PC-9 (cell line): ENCODE results near the gene CCDC12. TPM values are rescaled to one million over a fixed set of nuclear protein-coding genes. Genes with fewer than 3 reads are reported as not detected.

ENCODE experiments used
- BruUV-seq: library from RNA; stranded (reverse); fragments of 400-500 nt; replicated peaks from 2 replicates; lab custom pipeline; 2021; lab: Mats Ljungman, UMichigan
- CTCF ChIA-PET: fragments of 300-600 bp; sonication (Branson Sonifier 250); formaldehyde crosslinking; loops from one replicate; lab custom pipeline; 2022; ENCODE audit warnings: antibody characterized with exemption; lab: Charles Lee
- POLR2A ChIA-PET: fragments of 300-600 bp; sonication (Branson Sonifier 250); formaldehyde crosslinking; loops from one replicate; lab custom pipeline; 2022; ENCODE audit warnings: antibody characterized with exemption; ENCODE audit not compliant: unreplicated experiment; lab: Charles Lee
- DNase-seq, 2 experiments: peaks; one replicate each; pipeline versions ENCODE4 v3.0.0 to v3.0.0-alpha.2; 2015 to 2022; ENCODE audit warnings: mixed read lengths in 1 of 2
- H2AFZ ChIP-seq: fragments of 200-600 bp; sonication (generic); 2 replicates; pipeline ENCODE4 v1.8.1; 2017; ENCODE audit warnings: antibody characterized with exemption
- H3F3A ChIP-seq: fragments of 200-600 bp; sonication (generic); 2 replicates; pipeline ENCODE4 v1.8.1; 2017; ENCODE audit warnings: antibody characterized with exemption, mild to moderate bottlenecking, low read depth; ENCODE audit not compliant: insufficient read depth
- H3K27ac ChIP-seq: fragments of 200-600 bp; sonication (generic); 2 replicates; pipeline ENCODE4 v1.6.1; 2016; ENCODE audit warnings: mixed run types
- H3K27me3 ChIP-seq: fragments of 200-600 bp; sonication (generic); 2 replicates; pipeline ENCODE4 v1.6.1; 2016; ENCODE audit warnings: low read depth, mixed run types; ENCODE audit not compliant: insufficient read depth
- H3K36me3 ChIP-seq: fragments of 200-600 bp; sonication (generic); 2 replicates; pipeline ENCODE4 v1.6.1; 2016; ENCODE audit warnings: low read depth, mixed run types
- H3K4me1 ChIP-seq: fragments of 200-600 bp; sonication (generic); replicated peaks from 2 replicates; pipeline ENCODE4 v1.6.1; 2016; ENCODE audit warnings: mixed run types; ENCODE audit not compliant: insufficient read depth
- H3K4me2 ChIP-seq: fragments of 200-600 bp; sonication (generic); 2 replicates; pipeline ENCODE4 v1.6.1; 2017; ENCODE audit warnings: mixed run types
- H3K4me3 ChIP-seq: fragments of 200-600 bp; sonication (generic); 2 replicates; pipeline ENCODE4 v1.6.1; 2016; ENCODE audit warnings: mixed run types
- H3K79me2 ChIP-seq: fragments of 200-600 bp; sonication (generic); 2 replicates; pipeline ENCODE4 v1.6.1; 2017; ENCODE audit warnings: low read depth, mixed run types
- H3K9me2 ChIP-seq: fragments of 200-600 bp; sonication (generic); 2 replicates; pipeline ENCODE4 v1.8.1; 2017; ENCODE audit warnings: mild to moderate bottlenecking; ENCODE audit not compliant: insufficient read depth
- H3K9me3 ChIP-seq: fragments of 200-600 bp; sonication (generic); 2 replicates; pipeline ENCODE4 v1.8.1; 2016; ENCODE audit warnings: low read depth; ENCODE audit not compliant: insufficient read depth
- H4K20me1 ChIP-seq: fragments of 200-600 bp; sonication (generic); 2 replicates; pipeline ENCODE4 v1.8.1; 2017; ENCODE audit not compliant: insufficient read depth
- CTCF ChIP-seq: fragments of 200-600 bp; sonication (generic); conservative IDR thresholded peaks from 2 replicates; pipeline ENCODE4 v1.6.1; 2017; ENCODE audit warnings: mixed run types, antibody characterized with exemption, mild to moderate bottlenecking, moderate library complexity
- EZH2 ChIP-seq: fragments of 200-600 bp; sonication (generic); IDR thresholded peaks from 2 replicates; pipeline ENCODE4 v1.8.0; 2017; ENCODE audit warnings: antibody characterized with exemption, low read depth
- intact Hi-C: fragments of 100-400 bp; cut with micrococcal nuclease; formaldehyde crosslinking; loops from one replicate; pipeline ENCODE4 v1.10.0; 2022; ENCODE audit not compliant: unreplicated experiment
- total RNA-seq: library from RNA; stranded (reverse); gene quantifications from 2 replicates; pipeline ENCODE4 v1.2.3, GENCODE V29; 2021

CCDC12 gene
- total RNA-seq, 1 experiment from 2014 or later: 39.3 TPM

- DNase-seq: no peak
- peak overlapping the region; percentile 28; the same call in 1 of the 2 replicates for H3K4me2 ChIP-seq
- H3K4me1 ChIP-seq: peaks cover 12% of the 10 kb centered on the region
- no peaks in the 10 kb centered on the region for H3K9me3 ChIP-seq
- no peaks in the 10 kb centered on the region; the same call in 1 of the 2 replicates for H3F3A ChIP-seq
- ChIA-PET POLR2A (interaction anchor here (0.5 to 0.6 kb wide), 2 partner anchors 11 to 1273 kb away, joined by 3 to 10 read pairs; no protein-coding TSS in a partner anchor), CTCF (no interaction called here)
- no peak overlapping the region for H3K27ac ChIP-seq
- H4K20me1 ChIP-seq: no peaks in the 10 kb centered on the region
- no peak overlapping the region; the same call in 1 of the 2 replicates for H3K4me3 ChIP-seq
- no peaks in the 10 kb centered on the region for H3K9me2 ChIP-seq
- no peaks in the 10 kb centered on the region for H3K36me3 ChIP-seq
- peaks cover 35% of the 10 kb centered on the region for H3K27me3 ChIP-seq
- H2AFZ ChIP-seq: no peak overlapping the region
- no peaks in the 10 kb centered on the region for H3K79me2 ChIP-seq
- BruUV-seq: no TSS peak
- TF ChIP-seq CTCF: no peak
- TF ChIP-seq EZH2: peak; percentile 98
- intact Hi-C loops: no loop called here
These were observed 94.0 kb downstream of the CCDC12 start for GRCh38 chr3:46882377-46883053.

GRCh38 chr3:46881596-46882376, 94.8 kb downstream of the CCDC12 start:
- Histone ChIP-seq H3K9me3 (no peaks in the 10 kb centered on the region), H3F3A (no peaks in the 10 kb centered on the region; the same call in 1 of the 2 replicates), H3K4me3 (no peak overlapping the region), H2AFZ (no peak overlapping the region), H4K20me1 (no peaks in the 10 kb centered on the region), H3K9me2 (no peaks in the 10 kb centered on the region), H3K27ac (no peak overlapping the region), H3K27me3 (peaks cover 35% of the 10 kb centered on the region), H3K4me1 (peaks cover 12% of the 10 kb centered on the region), H3K36me3 (no peaks in the 10 kb centered on the region), H3K4me2 (peak overlapping the region; percentile 28; the same call in 1 of the 2 replicates), H3K79me2 (no peaks in the 10 kb centered on the region)
- POLR2A ChIA-PET: interaction anchor here (0.6 kb wide), 1 partner anchor 11 kb away, joined by 10 read pairs; no protein-coding TSS in a partner anchor
- no TSS peak for BruUV-seq
- CTCF ChIA-PET: no interaction called here
- intact Hi-C loops: no loop called here
- no peak for TF ChIP-seq EZH2
- TF ChIP-seq CTCF: no peak
- no peak for DNase-seq

- Histone ChIP-seq H3K4me3 (no peak overlapping the region), H3K4me1 (peaks cover 12% of the 10 kb centered on the region), H3K4me2 (no peak overlapping the region), H3K79me2 (no peaks in the 10 kb centered on the region), H4K20me1 (no peaks in the 10 kb centered on the region), H3K36me3 (no peaks in the 10 kb centered on the region), H3K27me3 (peaks cover 35% of the 10 kb centered on the region), H3K27ac (no peak overlapping the region), H3K9me3 (no peaks in the 10 kb centered on the region), H3K9me2 (no peaks in the 10 kb centered on the region), H3F3A (no peaks in the 10 kb centered on the region; the same call in 1 of the 2 replicates), H2AFZ (no peak overlapping the region)
- ChIA-PET CTCF (no interaction called here), POLR2A (no interaction called here)
- intact Hi-C loops: no loop called here
- BruUV-seq: no TSS peak
- DNase-seq: no peak
- no peak for TF ChIP-seq CTCF
- no peak for TF ChIP-seq EZH2
These were observed 95.5 kb downstream of the CCDC12 start for GRCh38 chr3:46880884-46881595.
